SK-N-SH (cell line): ENCODE results near the gene P3H3. TPM values are rescaled to one million over a fixed set of nuclear protein-coding genes. Genes with fewer than 3 reads are reported as not detected.

Experiments used
- CTCF ChIA-PET: fragments of 300-600, 350-600 bp; formaldehyde crosslinking; extraction: SDS; loops from one replicate; lab custom pipeline; 2021; lab: Yijun Ruan, JAX
- POLR2A ChIA-PET: fragments of 350-600 bp; sonication (Branson Sonifier 250); formaldehyde crosslinking; extraction: SDS; loops from one replicate; lab custom pipeline; 2020; ENCODE audit warnings: antibody characterized with exemption, inconsistent platforms; lab: Yijun Ruan, JAX
- DNase-seq: peaks from one replicate; pipeline ENCODE4 v3.0.0; 2012
- H2AFZ ChIP-seq: fragments of 200-600 bp; sonication (generic); 2 replicates; pipeline ENCODE4 v1.8.1; 2016; ENCODE audit warnings: antibody characterized with exemption, mild to moderate bottlenecking, low read depth
- H3F3A ChIP-seq: fragments of 200-600 bp; sonication (generic); replicated peaks from 2 replicates; pipeline ENCODE3; 2016; ENCODE audit warnings: antibody characterized with exemption, mild to moderate bottlenecking; ENCODE audit not compliant: insufficient read depth
- H3K27ac ChIP-seq, 2 experiments: fragments of 200-500 bp in 1 of 2; fragments of 200-600 bp in 1 of 2; sonication (Bioruptor generic) in 1 of 2; sonication (generic), shearing (Covaris generic) in 1 of 2; 2 replicates each; pipeline versions ENCODE4 v1.5.1 to v1.6.1; 2014 to 2016; ENCODE audit warnings: low read depth in 2 of 2, inconsistent platforms in 1 of 2, low read length in 1 of 2, mild to moderate bottlenecking in 1 of 2, mixed read lengths in 1 of 2
- H3K27me3 ChIP-seq: fragments of 200-600 bp; sonication (generic), shearing (Covaris generic); 2 replicates; pipeline ENCODE4 v1.6.1; 2016; ENCODE audit warnings: mixed run types; ENCODE audit not compliant: insufficient read depth
- H3K36me3 ChIP-seq, 2 experiments: fragments of 200-500 bp in 1 of 2; fragments of 200-600 bp in 1 of 2; sonication (Bioruptor generic) in 1 of 2; sonication (generic) in 1 of 2; replicated peaks in 1 of 2; 2 replicates each; pipeline versions ENCODE3 to v1.5.1; 2014 to 2016; ENCODE audit warnings: low read length in 1 of 2, mild to moderate bottlenecking in 1 of 2; ENCODE audit not compliant: insufficient read depth in 2 of 2, control insufficient read depth in 1 of 2
- H3K4me1 ChIP-seq, 2 experiments: fragments of 200-500 bp in 1 of 2; fragments of 200-600 bp in 1 of 2; sonication (Bioruptor generic) in 1 of 2; sonication (generic), shearing (Covaris generic) in 1 of 2; 2 replicates each; pipeline versions ENCODE4 v1.5.1 to v1.6.1; 2014 to 2016; ENCODE audit warnings: low read depth in 1 of 2, low read length in 1 of 2, mixed run types in 1 of 2; ENCODE audit not compliant: insufficient read depth in 2 of 2, control insufficient read depth in 1 of 2
- H3K4me2 ChIP-seq: fragments of 200-600 bp; sonication (generic), shearing (Covaris generic); 2 replicates; pipeline ENCODE4 v1.6.1; 2017; ENCODE audit warnings: mixed run types
- H3K4me3 ChIP-seq, 2 experiments: fragments of 200-500 bp in 1 of 2; fragments of 200-600 bp in 1 of 2; sonication (Bioruptor generic) in 1 of 2; sonication (generic), shearing (Covaris generic) in 1 of 2; 2 replicates each; pipeline versions ENCODE4 v1.5.1 to v1.8.1; 2014 to 2016; ENCODE audit warnings: low read depth in 2 of 2, inconsistent platforms in 1 of 2, low read length in 1 of 2, mild to moderate bottlenecking in 1 of 2, mixed read lengths in 1 of 2, moderate library complexity in 1 of 2
- H3K79me2 ChIP-seq: fragments of 200-600 bp; sonication (generic); 2 replicates; pipeline ENCODE4 v1.8.1; 2017; ENCODE audit warnings: mild to moderate bottlenecking; ENCODE audit not compliant: insufficient read depth
- H3K9ac ChIP-seq: fragments of 200-600 bp; sonication (generic); 2 replicates; pipeline ENCODE4 v1.6.1; 2017; ENCODE audit warnings: mixed run types
- H3K9me2 ChIP-seq: fragments of 200-600 bp; sonication (generic); 2 replicates; pipeline ENCODE4 v1.6.1; 2017; ENCODE audit warnings: mixed run types
- H3K9me3 ChIP-seq: fragments of 200-600 bp; sonication (generic); 2 replicates; pipeline ENCODE4 v1.6.1; 2017; ENCODE audit warnings: mixed run types, mild to moderate bottlenecking, moderate library complexity
- H4K20me1 ChIP-seq: fragments of 200-600 bp; sonication (generic); 2 replicates; pipeline ENCODE4 v1.6.1; 2017; ENCODE audit warnings: mild to moderate bottlenecking, mixed run types; ENCODE audit not compliant: insufficient read depth
- EZH2phosphoT487 ChIP-seq: fragments of 200-600 bp; sonication (generic); IDR thresholded peaks from 2 replicates; pipeline ENCODE4 v1.6.1; 2017; ENCODE audit warnings: low read depth, mixed run types, mild to moderate bottlenecking, antibody characterized with exemption, moderate library complexity, borderline replicate concordance
- IRF3 ChIP-seq: fragments of 150-350 bp; IDR thresholded peaks from 2 replicates; pipeline ENCODE4 v1.6.1; 2016; ENCODE audit warnings: mild to moderate bottlenecking, low read depth, low read length
- JUND ChIP-seq: IDR thresholded peaks from 2 replicates; pipeline ENCODE4 v1.4.0; 2012
- NRF1 ChIP-seq: IDR thresholded peaks from 2 replicates; pipeline ENCODE4 v1.6.1; 2012; ENCODE audit warnings: low read depth, mild to moderate bottlenecking, low read length
- POLR2AphosphoS5 ChIP-seq: IDR thresholded peaks from 2 replicates; pipeline ENCODE4 v1.6.1; 2012; ENCODE audit warnings: low read depth, low read length
- RAD21 ChIP-seq: IDR thresholded peaks from 2 replicates; pipeline ENCODE4 v1.6.1; 2012; ENCODE audit warnings: mild to moderate bottlenecking, low read length
- RFX5 ChIP-seq: IDR thresholded peaks from 2 replicates; pipeline ENCODE4 v1.6.1; 2012; ENCODE audit warnings: mild to moderate bottlenecking, improper control_type of control experiment, low read length
- SIN3A ChIP-seq: IDR thresholded peaks from 2 replicates; pipeline ENCODE4 v1.6.1; 2012; ENCODE audit warnings: low read depth, mild to moderate bottlenecking, low read length, moderate library complexity, borderline replicate concordance
- TAF1 ChIP-seq: IDR thresholded peaks from 2 replicates; pipeline ENCODE4 v1.6.1; 2012; ENCODE audit warnings: low read depth, mild to moderate bottlenecking, low read length, moderate library complexity, borderline replicate concordance
- YY1 ChIP-seq: IDR thresholded peaks from 2 replicates; pipeline ENCODE4 v1.4.0; 2012; ENCODE audit warnings: low read depth, mild to moderate bottlenecking
- WGBS: methylation state at CpG from one replicate; pipeline ENCODE4 v1.1.6; 2017; ENCODE audit warnings: low lambda C conversion rate; 5-methylcytosine and 5-hydroxymethylcytosine counted together
- polyA plus RNA-seq, 3 experiments: library from polyadenylated mRNA; depleted of rRNA; stranded (reverse); fragments of >200 nt; gene quantifications; 2 replicates each; pipeline ENCODE4 v1.2.3, GENCODE V29; 2012
- TF ChIP-seq, protein P1 (sequence below): IDR thresholded peaks from 2 replicates; pipeline ENCODE4 v1.4.0; 2012; ENCODE audit warnings: low read depth, borderline replicate concordance
- TF ChIP-seq, protein P2 (sequence below): fragments of 150-350 bp; IDR thresholded peaks from 2 replicates; pipeline ENCODE4 v1.6.1; 2017; ENCODE audit warnings: antibody characterized with exemption, low read length, low read depth, borderline replicate concordance
- TF ChIP-seq, protein P3 (sequence below): IDR thresholded peaks from 2 replicates; pipeline ENCODE4 v1.4.0; 2012; ENCODE audit warnings: low read depth

The P3H3 gene
- 49.5 and 74.6 TPM in 2 replicates for polyA plus RNA-seq (2012; rRNA removed)
- polyA plus RNA-seq (2012; cell fraction: cytosol; rRNA removed), result 27.5 and 38.8 TPM in 2 replicates
- polyA plus RNA-seq (2012; cell fraction: nucleus; rRNA removed), result 144 and 192 TPM in 2 replicates

DNA sequence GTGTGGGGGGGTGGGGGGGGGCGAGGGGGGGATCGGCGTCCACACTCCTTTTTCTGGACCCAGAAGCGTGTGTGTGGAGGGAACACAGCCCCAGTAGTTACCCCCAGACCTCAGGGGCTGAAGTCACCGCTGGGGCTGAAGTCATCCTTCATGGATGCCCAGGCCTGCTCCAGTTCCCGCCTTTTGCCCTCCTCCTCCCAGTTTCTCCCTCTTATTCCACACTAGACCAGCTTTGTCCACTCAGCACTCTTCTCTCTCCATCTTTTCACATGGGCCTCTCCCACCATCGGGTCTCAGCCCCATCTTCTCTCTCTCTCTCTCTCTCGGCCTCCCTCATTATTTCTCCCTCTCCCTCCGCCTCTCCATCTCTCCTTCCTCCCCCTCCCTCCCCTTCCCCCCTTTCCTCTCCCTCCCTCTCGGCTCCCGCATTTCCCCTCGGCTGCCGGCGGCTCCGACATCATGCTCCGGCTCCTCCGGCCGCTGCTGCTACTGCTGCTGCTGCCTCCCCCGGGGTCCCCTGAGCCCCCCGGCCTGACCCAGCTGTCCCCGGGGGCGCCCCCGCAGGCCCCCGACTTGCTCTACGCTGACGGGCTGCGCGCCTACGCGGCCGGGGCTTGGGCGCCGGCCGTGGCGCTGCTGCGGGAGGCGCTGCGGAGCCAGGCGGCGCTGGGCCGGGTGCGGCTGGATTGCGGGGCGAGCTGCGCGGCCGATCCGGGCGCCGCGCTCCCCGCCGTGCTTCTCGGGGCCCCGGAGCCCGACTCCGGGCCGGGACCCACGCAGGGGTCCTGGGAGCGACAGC lies at the start of gene P3H3:
TSS of gene P3H3 (plus strand) at position 426 of the 799 bp plus-strand sequence. CDS start at position 460, 34 bp downstream.
- TF ChIP-seq, protein P1, sequence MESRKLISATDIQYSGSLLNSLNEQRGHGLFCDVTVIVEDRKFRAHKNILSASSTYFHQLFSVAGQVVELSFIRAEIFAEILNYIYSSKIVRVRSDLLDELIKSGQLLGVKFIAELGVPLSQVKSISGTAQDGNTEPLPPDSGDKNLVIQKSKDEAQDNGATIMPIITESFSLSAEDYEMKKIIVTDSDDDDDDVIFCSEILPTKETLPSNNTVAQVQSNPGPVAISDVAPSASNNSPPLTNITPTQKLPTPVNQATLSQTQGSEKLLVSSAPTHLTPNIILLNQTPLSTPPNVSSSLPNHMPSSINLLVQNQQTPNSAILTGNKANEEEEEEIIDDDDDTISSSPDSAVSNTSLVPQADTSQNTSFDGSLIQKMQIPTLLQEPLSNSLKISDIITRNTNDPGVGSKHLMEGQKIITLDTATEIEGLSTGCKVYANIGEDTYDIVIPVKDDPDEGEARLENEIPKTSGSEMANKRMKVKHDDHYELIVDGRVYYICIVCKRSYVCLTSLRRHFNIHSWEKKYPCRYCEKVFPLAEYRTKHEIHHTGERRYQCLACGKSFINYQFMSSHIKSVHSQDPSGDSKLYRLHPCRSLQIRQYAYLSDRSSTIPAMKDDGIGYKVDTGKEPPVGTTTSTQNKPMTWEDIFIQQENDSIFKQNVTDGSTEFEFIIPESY, result no peak
- no peak for TF ChIP-seq IRF3
- no peak for TF ChIP-seq RAD21
- peak; percentile 34 for TF ChIP-seq POLR2AphosphoS5
- no peak for TF ChIP-seq RFX5
- 0 out of 2 replicates have a peak, but pooled peaks have one; percentile 22 for TF ChIP-seq SIN3A
- TF ChIP-seq, protein P2, sequence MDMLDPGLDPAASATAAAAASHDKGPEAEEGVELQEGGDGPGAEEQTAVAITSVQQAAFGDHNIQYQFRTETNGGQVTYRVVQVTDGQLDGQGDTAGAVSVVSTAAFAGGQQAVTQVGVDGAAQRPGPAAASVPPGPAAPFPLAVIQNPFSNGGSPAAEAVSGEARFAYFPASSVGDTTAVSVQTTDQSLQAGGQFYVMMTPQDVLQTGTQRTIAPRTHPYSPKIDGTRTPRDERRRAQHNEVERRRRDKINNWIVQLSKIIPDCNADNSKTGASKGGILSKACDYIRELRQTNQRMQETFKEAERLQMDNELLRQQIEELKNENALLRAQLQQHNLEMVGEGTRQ, result no peak
- TF ChIP-seq YY1, result no peak
- no peak for TF ChIP-seq JUND
- TF ChIP-seq, protein P3, sequence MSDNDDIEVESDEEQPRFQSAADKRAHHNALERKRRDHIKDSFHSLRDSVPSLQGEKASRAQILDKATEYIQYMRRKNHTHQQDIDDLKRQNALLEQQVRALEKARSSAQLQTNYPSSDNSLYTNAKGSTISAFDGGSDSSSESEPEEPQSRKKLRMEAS, result no peak
- 0 out of 2 replicates have a peak, but pooled peaks have one; percentile 54 for TF ChIP-seq TAF1
- no peak for TF ChIP-seq EZH2phosphoT487
- TF ChIP-seq NRF1, result no peak
- Histone ChIP-seq H3K9ac (peak within 1 kb of the TSS; percentile 95), H3K27ac (peak within 1 kb of the TSS; percentile 66 to 93), H3F3A (peaks cover 8% of the 10 kb centered on the region), H3K36me3 (peaks cover 9 to 25% of the 10 kb centered on the region in 2 experiments), H4K20me1 (0 out of 2 replicates have a peak, but pooled peaks cover 3% of the 10 kb centered on the region), H3K9me3 (no peaks in the 10 kb centered on the region), H3K4me3 (peak within 1 kb of the TSS; percentile 73 to 79), H3K4me1 (peaks cover 13 to 41% of the 10 kb centered on the region in 2 experiments; a peak in 3 of 4 replicates), H3K4me2 (peak within 1 kb of the TSS; percentile 94), H3K27me3 (no peaks in the 10 kb centered on the region), H2AFZ (peak within 1 kb of the TSS; percentile 33; the same call in 1 of the 2 replicates), H3K9me2 (no peaks in the 10 kb centered on the region), H3K79me2 (peaks cover 31% of the 10 kb centered on the region)
- POLR2A ChIA-PET, result interaction anchor here (1.0 to 7.0 kb wide), 12 partner anchors 8 to 138 kb away, joined by 3 to 46 read pairs (median 4); partner anchors contain the start of genes CDCA3, COPS7A, MLF2 and PTMS
- WGBS, result 3% methylated on average over 22 of the region's 60 CpGs
- peak; percentile 84 for DNase-seq
- CTCF ChIA-PET, result interaction anchor here (0.9 to 14.1 kb wide), 11 partner anchors 7 to 93 kb away, joined by 3 to 246 read pairs (median 6); partner anchors contain the start of genes CDCA3, GNB3, MLF2 and PTMS
